Effector CD8-positive, alpha-beta T cell (primary cell): ENCODE data around the gene C14orf180.

ENCODE experiments used
- DNase-seq: peaks from one replicate; lab custom pipeline; 2025; lab: John Stamatoyannopoulos, UW
- total RNA-seq, 4 experiments: gene quantifications; one replicate each; lab custom pipeline; 2026; lab: John Stamatoyannopoulos, UW

The C14orf180 gene
- total RNA-seq: 0 reads per million in 4 experiments

DNA sequence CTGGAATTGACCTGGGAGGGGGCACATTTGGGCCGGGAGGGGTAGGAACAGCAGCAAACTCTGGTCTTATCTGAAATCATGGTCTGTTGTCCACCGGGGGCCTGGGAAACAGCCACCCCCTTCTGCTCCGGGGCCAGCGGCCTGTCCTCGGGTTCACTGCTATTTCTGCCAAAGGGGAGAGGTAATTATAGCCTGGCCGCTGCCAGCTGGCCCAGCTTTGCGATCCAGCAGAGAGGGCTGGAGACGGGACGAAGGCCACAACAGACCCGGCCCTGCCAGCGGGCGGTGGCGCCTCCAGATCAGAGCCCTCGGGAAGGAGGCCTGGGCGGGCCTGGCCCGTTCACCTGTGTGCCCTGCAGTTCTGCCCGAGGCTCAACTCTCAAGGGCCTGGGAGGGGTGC, at the start of gene C14orf180:
TSS of gene C14orf180 (plus strand) at position 258 of the 400 bp plus-strand sequence. CDS start 6,667 bp downstream, outside the sequence.
- no peak for DNase-seq

GRCh38 chr14:104530646-104531045, 48.9 kb upstream of the C14orf180 start:
- no peak for DNase-seq

DNA sequence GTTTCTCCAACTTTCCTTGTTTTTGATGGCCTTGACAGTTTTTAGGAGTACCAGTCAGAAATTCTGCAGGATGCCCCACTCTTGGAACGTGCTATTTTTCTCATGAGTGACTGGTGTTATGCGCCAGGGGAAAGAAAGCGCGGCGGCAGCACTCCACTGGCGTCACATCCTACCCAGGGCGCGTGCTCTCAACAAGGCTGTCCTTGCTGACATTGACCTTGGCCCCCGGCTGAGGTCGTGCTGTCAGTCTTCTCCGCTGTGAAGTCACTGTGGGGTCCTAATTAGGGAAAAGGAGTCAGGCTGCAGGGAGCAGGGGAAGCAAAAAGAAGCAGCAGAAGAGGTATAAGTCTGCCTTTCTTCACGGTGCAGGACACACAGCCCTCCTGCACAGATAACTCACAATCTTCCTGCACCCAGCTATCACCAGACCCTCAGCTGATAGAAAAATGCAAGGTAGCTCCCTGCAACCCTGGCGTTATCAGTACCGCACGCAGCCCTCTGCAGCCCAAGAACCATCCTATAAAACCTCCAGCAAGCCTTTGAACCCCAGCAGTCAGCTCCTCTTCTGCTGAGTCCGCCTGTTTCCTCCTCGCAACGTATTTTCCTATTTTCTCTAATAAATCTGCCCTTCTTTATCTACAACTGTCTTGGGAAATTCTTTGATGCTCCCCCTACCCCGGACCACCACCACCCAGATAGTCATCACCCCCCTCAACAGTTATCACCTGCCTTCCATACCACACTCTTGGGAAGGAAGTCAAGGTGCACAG, 48.0 kb upstream of the C14orf180 start:
- no peak for DNase-seq

DNA sequence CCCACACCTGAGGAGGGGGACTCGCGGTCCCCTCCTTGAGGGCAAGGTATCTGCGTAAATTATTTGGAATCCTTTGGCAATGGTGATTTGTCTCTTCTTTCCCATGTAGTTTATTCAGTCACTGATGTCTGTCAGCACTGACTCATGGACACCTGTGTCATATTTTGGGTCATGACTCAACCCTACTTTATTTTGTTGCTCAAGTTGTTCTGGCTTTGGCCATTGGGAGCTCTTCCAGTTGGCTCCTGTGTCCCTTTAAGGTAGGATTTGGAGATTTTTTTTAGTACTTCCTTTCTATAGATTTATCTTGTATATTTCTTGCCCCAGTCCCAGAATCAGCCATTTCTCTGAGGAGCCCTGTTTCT, 47.4 kb upstream of the C14orf180 start:
- DNase-seq: no peak

GRCh38 chr14:104534036-104534435, 45.5 kb upstream of the C14orf180 start:
- no peak for DNase-seq

GRCh38 chr14:104536942-104537612, 42.5 kb upstream of the C14orf180 start:
- no peak for DNase-seq

- no peak for DNase-seq
Measured at GRCh38 chr14:104537613-104537988, 42.0 kb upstream of the C14orf180 start.

- DNase-seq: no peak
Measured at GRCh38 chr14:104541905-104542465, 37.6 kb upstream of the C14orf180 start.

GRCh38 chr14:104542871-104543830, 36.4 kb upstream of the C14orf180 start:
- no peak for DNase-seq

DNA sequence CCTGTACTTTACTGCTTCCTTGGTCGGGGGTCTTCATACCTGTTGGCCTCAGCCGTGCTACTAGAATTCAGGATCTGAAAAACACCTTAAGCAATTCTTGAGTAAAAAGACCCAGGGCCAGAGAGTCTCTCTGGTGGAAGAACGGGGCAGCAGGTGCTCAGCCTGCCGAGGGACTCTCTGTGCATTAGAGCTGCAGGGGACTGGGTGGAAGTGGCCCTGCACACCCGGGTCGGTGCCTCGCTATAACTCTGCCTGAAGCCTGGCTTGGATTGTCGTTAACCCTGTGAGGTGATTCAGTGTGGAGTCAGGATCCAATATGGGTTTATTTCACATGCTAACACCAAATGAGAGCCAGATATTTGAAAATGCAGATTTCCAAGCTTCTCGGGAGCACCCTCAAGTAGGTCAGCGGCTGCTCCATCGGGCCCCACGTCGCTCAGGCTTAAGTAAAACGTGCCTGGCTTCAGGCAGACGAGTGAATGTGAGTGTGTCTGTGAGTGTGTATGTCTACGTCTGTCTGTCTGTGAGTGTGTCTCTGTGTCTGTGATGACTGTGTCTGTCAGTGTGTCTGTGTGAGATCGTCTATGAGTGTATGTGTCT, 35.1 kb upstream of the C14orf180 start:
- no peak for DNase-seq

- DNase-seq: no peak
Measured at GRCh38 chr14:104545151-104545941, 34.2 kb upstream of the C14orf180 start.

- no peak for DNase-seq
Measured at GRCh38 chr14:104545942-104546501, 33.5 kb upstream of the C14orf180 start.

DNA sequence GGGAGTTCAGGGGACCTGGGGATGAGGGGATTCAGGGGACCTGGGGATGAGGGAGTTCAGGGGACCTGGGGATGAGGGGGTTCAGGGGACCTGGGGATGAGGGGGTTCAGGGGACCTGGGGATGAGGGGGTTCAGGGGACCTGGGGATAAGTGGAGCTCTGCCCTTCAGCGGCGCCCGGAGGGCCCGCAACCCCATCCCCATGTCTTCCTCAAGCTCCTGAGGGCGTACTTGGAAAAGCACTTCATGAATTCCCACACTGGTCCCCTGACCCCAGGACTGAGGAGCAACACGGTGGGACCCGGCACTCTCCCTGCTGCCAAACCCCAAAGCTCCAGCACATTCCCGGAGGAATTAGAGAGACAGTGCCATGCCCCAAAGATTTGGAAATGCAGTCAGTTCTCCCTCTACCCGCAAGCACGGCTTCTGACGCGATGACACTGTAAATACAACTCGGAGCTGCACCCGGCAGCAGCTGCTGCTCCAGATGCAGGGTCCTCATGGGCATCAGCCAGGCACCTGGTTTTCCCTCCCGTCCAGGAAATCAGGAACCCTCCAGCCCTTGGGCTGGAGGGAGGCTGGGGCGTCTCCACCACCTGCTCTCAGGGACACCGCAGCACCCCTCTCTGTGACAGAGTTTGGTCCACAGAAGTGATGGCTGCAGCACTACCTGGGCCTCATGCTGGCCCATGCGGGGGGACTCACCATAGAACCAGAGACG, 32.8 kb upstream of the C14orf180 start:
- no peak for DNase-seq

DNA sequence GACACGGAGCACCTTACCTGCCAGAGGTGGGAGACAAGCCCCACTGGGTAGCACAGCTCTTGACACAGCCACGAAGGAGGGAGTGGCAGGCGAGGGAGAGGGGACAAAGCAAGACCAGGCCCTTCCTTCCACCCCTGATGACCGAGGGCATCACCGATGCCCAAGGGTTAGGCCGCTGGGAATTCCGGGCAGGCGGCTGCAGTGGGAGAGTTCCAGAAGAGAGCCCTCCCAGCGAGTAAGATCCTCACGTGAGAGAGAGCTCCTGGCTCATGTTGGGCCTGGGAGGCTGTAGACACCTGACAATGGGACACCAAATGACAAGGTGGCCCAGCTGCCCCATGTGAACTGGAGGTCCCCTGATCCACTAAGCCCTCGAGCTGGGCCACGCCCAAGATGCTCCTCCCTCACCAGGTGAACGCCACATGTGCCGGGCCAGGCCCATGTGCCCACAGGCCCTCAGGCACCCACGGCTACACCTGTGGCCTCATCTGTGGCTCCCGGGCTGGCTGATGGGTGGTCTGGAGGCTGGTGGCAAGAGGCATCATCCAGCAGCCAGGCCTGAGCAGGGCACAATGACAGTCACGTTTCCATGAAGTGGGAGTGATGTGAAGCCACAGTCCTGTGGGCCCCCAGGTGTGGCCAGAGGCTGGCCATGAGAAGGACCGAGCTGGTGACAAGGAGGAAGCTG, 32.1 kb upstream of the C14orf180 start:
- no peak for DNase-seq

DNA sequence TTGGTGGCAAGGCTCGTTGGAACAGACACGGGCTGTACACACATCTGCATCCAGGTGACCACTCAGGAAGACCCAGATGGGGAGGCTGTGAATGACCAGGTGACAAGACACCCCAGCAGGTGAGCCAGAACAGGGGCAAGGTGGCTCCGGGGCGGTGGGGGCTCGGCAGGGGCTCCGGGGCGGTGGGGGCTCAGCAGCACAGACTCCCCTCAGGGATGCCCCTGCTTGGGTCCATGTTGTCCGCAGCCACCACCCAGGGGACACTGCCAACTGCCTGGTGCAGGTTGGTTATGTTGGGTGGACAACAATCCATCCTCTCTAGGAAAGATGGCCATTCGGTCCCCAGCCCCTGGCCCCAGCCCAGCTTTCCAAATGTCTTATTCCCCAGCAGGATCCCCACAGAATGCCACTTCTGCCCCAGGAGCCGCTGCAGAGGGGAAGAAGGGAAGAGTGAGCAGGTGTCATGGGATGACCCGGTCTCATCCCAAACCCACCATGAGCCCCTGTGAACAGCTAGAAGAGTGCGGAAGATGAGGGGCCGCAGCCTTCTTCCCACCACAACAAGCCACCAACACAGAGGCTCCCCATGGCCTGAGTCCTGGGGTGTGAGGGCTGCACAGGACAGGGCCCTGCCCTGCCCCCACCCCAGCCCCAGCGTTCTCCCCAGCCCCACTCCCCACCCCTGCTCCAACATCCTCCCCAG, 31.4 kb upstream of the C14orf180 start:
- no peak for DNase-seq

DNA sequence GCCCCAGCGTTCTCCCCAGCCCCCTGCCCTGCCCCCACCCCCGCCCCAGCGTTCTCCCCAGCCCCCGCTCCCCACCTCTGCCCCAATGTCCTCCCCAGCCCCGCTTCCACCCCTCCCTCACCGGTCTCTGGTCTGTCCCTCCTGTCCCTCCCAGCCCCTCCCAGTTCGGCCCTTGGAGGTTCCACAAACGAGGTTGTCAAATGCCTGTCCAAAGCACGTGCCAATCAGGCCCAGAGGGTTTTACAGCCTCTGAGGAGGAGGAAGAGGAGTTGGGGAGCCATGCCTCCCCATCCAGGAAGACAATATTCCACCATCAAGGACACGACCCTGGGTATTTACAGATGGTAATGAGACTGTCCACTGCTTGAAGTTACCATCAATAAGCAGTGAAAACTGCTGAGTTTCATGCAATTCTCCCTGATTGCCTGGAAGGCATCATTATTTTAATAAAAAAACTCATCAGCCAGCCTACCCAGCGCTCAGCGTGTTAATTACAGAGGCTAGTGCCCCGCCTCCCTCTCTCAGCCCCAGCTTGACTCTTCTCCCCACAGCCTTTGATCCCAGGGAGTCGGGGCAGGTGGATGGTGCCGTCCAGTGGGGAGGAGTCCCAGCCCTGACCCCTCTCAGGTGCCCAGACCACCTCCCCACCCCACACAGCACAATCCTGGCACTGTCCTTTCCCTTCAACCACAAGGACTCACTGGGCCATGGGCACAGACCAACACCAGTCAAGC, 30.6 kb upstream of the C14orf180 start:
- no peak for DNase-seq

DNA sequence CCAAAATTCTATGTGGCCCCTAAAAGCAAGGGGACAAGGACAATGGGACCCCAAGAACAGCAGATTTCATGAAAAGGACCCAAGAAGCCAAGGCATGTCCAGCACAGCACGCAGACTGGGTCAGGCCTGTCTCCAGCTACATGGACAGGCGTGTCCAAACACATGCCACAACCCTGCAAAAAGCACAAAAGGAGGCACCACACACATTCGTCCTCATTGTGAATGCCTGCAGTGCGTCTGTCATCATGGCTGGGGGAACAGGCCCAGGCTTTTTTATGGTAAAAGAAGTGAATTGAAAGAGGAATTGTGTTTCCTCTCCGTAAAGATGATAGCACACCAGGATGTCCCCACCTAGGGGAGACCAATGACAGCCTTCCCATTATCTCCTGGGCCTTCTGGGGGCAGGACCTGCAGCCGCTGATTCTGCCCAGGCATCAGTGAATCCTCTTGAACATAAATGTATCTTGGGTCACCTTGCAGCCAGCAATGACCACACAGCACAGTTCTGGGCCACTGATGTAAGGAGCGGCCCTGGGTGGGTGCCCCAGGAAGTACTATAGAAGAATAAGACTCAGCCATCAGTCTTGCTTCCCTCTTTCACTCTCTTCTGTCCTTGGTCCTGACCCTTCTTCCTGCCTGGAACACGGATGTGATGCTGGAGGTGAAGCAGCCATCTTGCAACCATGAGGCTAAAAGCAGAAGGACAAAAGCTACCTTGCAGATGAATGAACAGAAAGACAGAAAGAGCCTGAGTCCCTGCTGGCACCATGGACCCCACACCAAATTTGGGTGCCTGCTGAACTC, 29.8 kb upstream of the C14orf180 start:
- DNase-seq: no peak
